H9 (cell line): ENCODE data around the gene UVSSA. TPM values are rescaled to one million over a fixed set of nuclear protein-coding genes. Genes with fewer than 3 reads are reported as not detected.

Source experiments
- DNase-seq: peaks from one replicate; pipeline ENCODE4 v3.0.0-alpha.2; 2017
- H2AFZ ChIP-seq: one replicate; pipeline ENCODE4 v1.6.1; 2013; ENCODE audit warnings: mild to moderate bottlenecking, low read length, control low read depth, moderate library complexity
- H2AK5ac ChIP-seq: 2 replicates; pipeline ENCODE4 v1.6.1; 2013; ENCODE audit warnings: low read length, control low read depth, mixed read lengths; ENCODE audit not compliant: insufficient read length
- H2BK120ac ChIP-seq: one replicate; pipeline ENCODE4 v1.6.1; 2013; ENCODE audit warnings: low read depth, mild to moderate bottlenecking, low read length, control low read depth, inconsistent platforms; ENCODE audit not compliant: poor library complexity, severe bottlenecking
- H2BK12ac ChIP-seq: 2 replicates; pipeline ENCODE4 v1.6.1; 2013; ENCODE audit warnings: low read length, control low read depth, mixed read lengths, low read depth; ENCODE audit not compliant: insufficient read length
- H2BK15ac ChIP-seq: 2 replicates; pipeline ENCODE4 v1.6.1; 2013; ENCODE audit warnings: low read depth, low read length, control low read depth
- H2BK20ac ChIP-seq: one replicate; pipeline ENCODE4 v1.6.1; 2013; ENCODE audit warnings: low read depth, mild to moderate bottlenecking, low read length, control low read depth, inconsistent platforms; ENCODE audit not compliant: poor library complexity, severe bottlenecking
- H2BK5ac ChIP-seq: 2 replicates; pipeline ENCODE4 v1.6.1; 2013; ENCODE audit warnings: low read length, control low read depth, mixed read lengths; ENCODE audit not compliant: insufficient read length
- H3K14ac ChIP-seq: 2 replicates; pipeline ENCODE4 v1.6.1; 2013; ENCODE audit warnings: low read length, control low read depth; ENCODE audit not compliant: insufficient read depth
- H3K18ac ChIP-seq: 2 replicates; pipeline ENCODE4 v1.6.1; 2013; ENCODE audit warnings: low read depth, mild to moderate bottlenecking, mixed read lengths, low read length, control low read depth; ENCODE audit not compliant: insufficient read length
- H3K23ac ChIP-seq: 2 replicates; pipeline ENCODE4 v1.6.1; 2013; ENCODE audit warnings: low read length, control low read depth, mixed read lengths, low read depth; ENCODE audit not compliant: insufficient read length
- H3K23me2 ChIP-seq: 2 replicates; pipeline ENCODE4 v1.6.1; 2013; ENCODE audit warnings: low read depth, mild to moderate bottlenecking, mixed read lengths, low read length, control low read depth; ENCODE audit not compliant: insufficient read length, poor library complexity, severe bottlenecking
- H3K27ac ChIP-seq: 2 replicates; pipeline ENCODE4 v1.5.1; 2013; ENCODE audit warnings: low read length, control low read depth, mixed read lengths, low read depth; ENCODE audit not compliant: insufficient read length
- H3K27me3 ChIP-seq: 2 replicates; pipeline ENCODE4 v1.6.1; 2013; ENCODE audit warnings: low read length, control low read depth, inconsistent platforms; ENCODE audit not compliant: insufficient read depth
- H3K4ac ChIP-seq: 2 replicates; pipeline ENCODE4 v1.6.1; 2013; ENCODE audit warnings: low read depth, mild to moderate bottlenecking, control low read depth, inconsistent platforms, low read length, moderate library complexity
- H3K4me1 ChIP-seq: 2 replicates; pipeline ENCODE4 v1.6.1; 2013; ENCODE audit warnings: low read length, control low read depth, inconsistent platforms; ENCODE audit not compliant: insufficient read depth
- H3K4me2 ChIP-seq: 2 replicates; pipeline ENCODE4 v1.6.1; 2013; ENCODE audit warnings: low read length, control low read depth, mixed read lengths; ENCODE audit not compliant: insufficient read length, insufficient read depth
- H3K56ac ChIP-seq: 2 replicates; pipeline ENCODE4 v1.6.1; 2013; ENCODE audit warnings: low read depth, mild to moderate bottlenecking, mixed read lengths, low read length, control low read depth; ENCODE audit not compliant: insufficient read length
- H3K79me1 ChIP-seq: 2 replicates; pipeline ENCODE4 v1.6.1; 2013; ENCODE audit warnings: low read depth, mild to moderate bottlenecking, moderate library complexity, low read length, control low read depth, inconsistent platforms; ENCODE audit not compliant: insufficient read depth, poor library complexity, severe bottlenecking
- H3K79me2 ChIP-seq: 2 replicates; pipeline ENCODE4 v1.6.1; 2013; ENCODE audit warnings: low read length, control low read depth, inconsistent platforms; ENCODE audit not compliant: insufficient read depth
- H3K9ac ChIP-seq: 2 replicates; pipeline ENCODE4 v1.6.1; 2013; ENCODE audit warnings: low read length, control low read depth, mixed read lengths; ENCODE audit not compliant: insufficient read length; ENCODE audit errors: extremely low read depth
- H3K9me3 ChIP-seq: one replicate; pipeline ENCODE4 v1.6.1; 2013; ENCODE audit warnings: low read depth, low read length, inconsistent platforms; ENCODE audit not compliant: control insufficient read depth
- H3T11ph ChIP-seq: one replicate; pipeline ENCODE4 v1.6.1; 2013; ENCODE audit warnings: mild to moderate bottlenecking, low read length, control low read depth, inconsistent platforms
- H4K20me1 ChIP-seq: one replicate; pipeline ENCODE4 v1.6.1; 2013; ENCODE audit not compliant: control insufficient read depth, insufficient read length, insufficient read depth
- H4K5ac ChIP-seq: 2 replicates; pipeline ENCODE4 v1.6.1; 2013; ENCODE audit warnings: low read depth, mild to moderate bottlenecking, mixed read lengths, low read length, control low read depth; ENCODE audit not compliant: insufficient read length
- H4K8ac ChIP-seq: replicated peaks from 2 replicates; pipeline ENCODE4 v1.6.1; 2013; ENCODE audit warnings: low read length, control low read depth, mixed read lengths, low read depth; ENCODE audit not compliant: insufficient read length
- H4K91ac ChIP-seq: 2 replicates; pipeline ENCODE4 v1.6.1; 2013; ENCODE audit warnings: low read depth, mild to moderate bottlenecking, moderate library complexity, mixed read lengths, low read length, control low read depth; ENCODE audit not compliant: insufficient read length
- H3K27ac Mint-ChIP-seq, 3 experiments: 2 replicates in 2 of 3; 3 replicates in 1 of 3; pipeline ENCODE4 v1.8.0; 2020 to 2021; ENCODE audit warnings: mixed read lengths in 3 of 3, mild to moderate bottlenecking in 1 of 3, moderate library complexity in 1 of 3
- H3K27me3 Mint-ChIP-seq: 2 replicates; pipeline ENCODE4 v1.8.0; 2021; ENCODE audit warnings: low read depth, mild to moderate bottlenecking, moderate library complexity, mixed read lengths
- H3K36me3 Mint-ChIP-seq, 3 experiments: 2 replicates in 2 of 3; 3 replicates in 1 of 3; pipeline ENCODE4 v1.8.0; 2020 to 2021; ENCODE audit warnings: low read depth in 3 of 3, mixed read lengths in 3 of 3; ENCODE audit not compliant: insufficient read depth in 1 of 3
- H3K4me1 Mint-ChIP-seq, 2 experiments: 2 replicates each; pipeline ENCODE4 v1.8.0; 2020; ENCODE audit warnings: mixed read lengths in 2 of 2
- H3K4me3 Mint-ChIP-seq, 2 experiments: 2 replicates in 1 of 2; 3 replicates in 1 of 2; pipeline ENCODE4 v1.8.0; 2020 to 2021; ENCODE audit warnings: mild to moderate bottlenecking in 2 of 2, mixed read lengths in 2 of 2, moderate library complexity in 1 of 2
- H3K9me3 Mint-ChIP-seq, 2 experiments: 2 replicates in 1 of 2; 3 replicates in 1 of 2; pipeline ENCODE4 v1.8.0; 2020; ENCODE audit warnings: mild to moderate bottlenecking in 2 of 2, mixed read lengths in 2 of 2, moderate library complexity in 1 of 2
- WGBS: extraction: QIAGEN DNeasy Blood & Tissue Kit; methylation state at CpG from one replicate; pipeline ENCODE4 v1.1.7; 2013; ENCODE audit warnings: missing lambda C conversion rate, low lambda C conversion rate, mixed read lengths; ENCODE audit not compliant: insufficient read length; ENCODE audit errors: extremely low coverage; 5-methylcytosine and 5-hydroxymethylcytosine counted together
- total RNA-seq: library from RNA; stranded (reverse); gene quantifications from 2 replicates; pipeline ENCODE4 v1.2.1, GENCODE V29; 2021
- TF ChIP-seq, protein P1 (sequence below): fragments of 200-600 bp; sonication (generic); conservative IDR thresholded peaks from 3 replicates; pipeline ENCODE4 v1.8.0; 2021; ENCODE audit warnings: antibody characterized with exemption, mild to moderate bottlenecking

UVSSA gene
- total RNA-seq, 1 experiment from 2014 or later, result 15.9 TPM

- H3K18ac ChIP-seq, result no peak overlapping the region
- H3K27ac ChIP-seq, result no peak overlapping the region
- no peaks in the 10 kb centered on the region for H3K79me1 ChIP-seq
- H3K4me2 ChIP-seq, result no peak overlapping the region
- H3K23me2 ChIP-seq, result peaks cover 2% of the 10 kb centered on the region
- no peak overlapping the region for H4K5ac ChIP-seq
- no peak overlapping the region for H2AK5ac ChIP-seq
- H2AFZ ChIP-seq, result no peak overlapping the region
- H3K9me3 ChIP-seq, result no peaks in the 10 kb centered on the region
- no peaks in the 10 kb centered on the region; a peak in 1 of 7 replicates for H3K36me3 Mint-ChIP-seq
- H3K4me1 Mint-ChIP-seq, result peaks cover under 1 to 5% of the 10 kb centered on the region in 2 experiments; a peak in 3 of 4 replicates
- no peak overlapping the region for H3K27ac Mint-ChIP-seq
- H3T11ph ChIP-seq, result no peak overlapping the region
- no peak overlapping the region for H3K14ac ChIP-seq
- no peaks in the 10 kb centered on the region for H3K79me2 ChIP-seq
- peaks cover 34% of the 10 kb centered on the region for H3K27me3 Mint-ChIP-seq
- H3K56ac ChIP-seq, result no peak overlapping the region
- no peak for DNase-seq
- no peak overlapping the region for H2BK12ac ChIP-seq
- no peaks in the 10 kb centered on the region for H4K20me1 ChIP-seq
- peaks cover 12% of the 10 kb centered on the region; the same call in 1 of the 2 replicates for H3K27me3 ChIP-seq
- H2BK5ac ChIP-seq, result no peak overlapping the region
- H4K91ac ChIP-seq, result no peak overlapping the region
- TF ChIP-seq, protein P1, sequence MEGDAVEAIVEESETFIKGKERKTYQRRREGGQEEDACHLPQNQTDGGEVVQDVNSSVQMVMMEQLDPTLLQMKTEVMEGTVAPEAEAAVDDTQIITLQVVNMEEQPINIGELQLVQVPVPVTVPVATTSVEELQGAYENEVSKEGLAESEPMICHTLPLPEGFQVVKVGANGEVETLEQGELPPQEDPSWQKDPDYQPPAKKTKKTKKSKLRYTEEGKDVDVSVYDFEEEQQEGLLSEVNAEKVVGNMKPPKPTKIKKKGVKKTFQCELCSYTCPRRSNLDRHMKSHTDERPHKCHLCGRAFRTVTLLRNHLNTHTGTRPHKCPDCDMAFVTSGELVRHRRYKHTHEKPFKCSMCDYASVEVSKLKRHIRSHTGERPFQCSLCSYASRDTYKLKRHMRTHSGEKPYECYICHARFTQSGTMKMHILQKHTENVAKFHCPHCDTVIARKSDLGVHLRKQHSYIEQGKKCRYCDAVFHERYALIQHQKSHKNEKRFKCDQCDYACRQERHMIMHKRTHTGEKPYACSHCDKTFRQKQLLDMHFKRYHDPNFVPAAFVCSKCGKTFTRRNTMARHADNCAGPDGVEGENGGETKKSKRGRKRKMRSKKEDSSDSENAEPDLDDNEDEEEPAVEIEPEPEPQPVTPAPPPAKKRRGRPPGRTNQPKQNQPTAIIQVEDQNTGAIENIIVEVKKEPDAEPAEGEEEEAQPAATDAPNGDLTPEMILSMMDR, result no peak
- H3K9me3 Mint-ChIP-seq, result no peaks in the 10 kb centered on the region; a peak in 1 of 5 replicates
- H3K4me3 Mint-ChIP-seq, result peak overlapping the region in 1 of 2 experiments; percentile 56; a peak in 2 of 5 replicates
- no CpG with 5 or more reads among the region's 13 CpGs for WGBS
- H3K4me1 ChIP-seq, result no peaks in the 10 kb centered on the region
- no peak overlapping the region for H4K8ac ChIP-seq
- no peak overlapping the region for H3K9ac ChIP-seq
- H3K4ac ChIP-seq, result no peak overlapping the region
- H2BK20ac ChIP-seq, result no peak overlapping the region
- no peak overlapping the region for H2BK120ac ChIP-seq
- no peak overlapping the region for H3K23ac ChIP-seq
- H2BK15ac ChIP-seq, result no peak overlapping the region
Observed at GRCh38 chr4:1415681-1415981, 68.6 kb downstream of the UVSSA start.
